SK-N-SH treated with all-trans-retinoic acid at 6 μM for 48 hours (cell line): ENCODE measurements around the gene ARFIP2.
A peak's percentile ranks its signal among the peaks of the same experiment; 100 is the strongest.

Source experiments
- ATAC-seq: fragments of 200-7000 bp; cut with Tn5 transposase; 3 replicates; pipeline ENCODE4 v1.9.1; 2020; ENCODE audit warnings: mild to moderate bottlenecking, moderate library complexity
- CSDC2 ChIP-seq: fragments of 250-450 bp; sonication (Bioruptor Pico); IDR thresholded peaks from 2 replicates; pipeline ENCODE4 v1.5.0; 2020; ENCODE audit warnings: mild to moderate bottlenecking, moderate library complexity
- ESRRG ChIP-seq: fragments of 250-450 bp; sonication (Bioruptor Pico); IDR thresholded peaks from 2 replicates; pipeline ENCODE4 v1.6.1; 2021; ENCODE audit warnings: mild to moderate bottlenecking
- GLIS3 ChIP-seq: fragments of 250-450 bp; sonication (Bioruptor Pico); IDR thresholded peaks from 2 replicates; pipeline ENCODE4 v1.5.0; 2020; ENCODE audit warnings: mild to moderate bottlenecking, moderate library complexity
- ISL1 ChIP-seq: fragments of 250-450 bp; sonication (Bioruptor Pico); IDR thresholded peaks from 2 replicates; pipeline ENCODE4 v2.1.2; 2022; ENCODE audit warnings: mild to moderate bottlenecking, moderate library complexity
- OSR1 ChIP-seq: fragments of 250-450 bp; sonication (Bioruptor Pico); IDR thresholded peaks from 2 replicates; pipeline ENCODE4 v1.8.0; 2022; ENCODE audit warnings: moderate library complexity, mild to moderate bottlenecking, inconsistent platforms
- PPARA ChIP-seq: fragments of 250-450 bp; sonication (Bioruptor Pico); IDR thresholded peaks from 2 replicates; pipeline ENCODE4 v1.5.0; 2020; ENCODE audit warnings: mild to moderate bottlenecking, borderline replicate concordance
- RARB ChIP-seq: fragments of 250-450 bp; sonication (Bioruptor Pico); IDR thresholded peaks from 2 replicates; pipeline ENCODE4 v1.8.0; 2021; ENCODE audit warnings: mild to moderate bottlenecking, moderate library complexity
- SNAI2 ChIP-seq: fragments of 250-450 bp; sonication (Bioruptor Pico); IDR thresholded peaks from 2 replicates; pipeline ENCODE4 v1.5.0; 2020; ENCODE audit warnings: mild to moderate bottlenecking, moderate library complexity
- TCF4 ChIP-seq: fragments of 250-450 bp; sonication (Bioruptor Pico); IDR thresholded peaks from 2 replicates; pipeline ENCODE4 v1.8.0; 2021; ENCODE audit warnings: mild to moderate bottlenecking, moderate library complexity, borderline replicate concordance
- TOX ChIP-seq: fragments of 250-450 bp; sonication (Bioruptor Pico); IDR thresholded peaks from 2 replicates; pipeline ENCODE4 v1.8.0; 2021; ENCODE audit warnings: mild to moderate bottlenecking, moderate library complexity, borderline replicate concordance
- ZFP3 ChIP-seq: fragments of 250-450 bp; sonication (Bioruptor Pico); IDR thresholded peaks from 2 replicates; pipeline ENCODE4 v1.5.0; 2020; ENCODE audit warnings: mild to moderate bottlenecking, moderate library complexity
- ZFP30 ChIP-seq: fragments of 450-650 bp; formaldehyde crosslinking; IDR thresholded peaks from 2 replicates; pipeline ENCODE4 v1.5.0; 2022; ENCODE audit warnings: mild to moderate bottlenecking, moderate library complexity
- ZNF565 ChIP-seq: fragments of 450-650 bp; formaldehyde crosslinking; conservative IDR thresholded peaks from 2 replicates; pipeline ENCODE4 v1.5.0; 2020; ENCODE audit warnings: low read depth, mild to moderate bottlenecking, moderate library complexity
- ZNF70 ChIP-seq: fragments of 450-650 bp; formaldehyde crosslinking; IDR thresholded peaks from 2 replicates; pipeline ENCODE4 v1.5.0; 2020; ENCODE audit warnings: mild to moderate bottlenecking, moderate library complexity
- ZNF8 ChIP-seq: fragments of 450-650 bp; formaldehyde crosslinking; IDR thresholded peaks from 2 replicates; pipeline ENCODE4 v1.5.0; 2020; ENCODE audit warnings: mild to moderate bottlenecking, moderate library complexity
- TF ChIP-seq, protein P1 (sequence below): fragments of 250-450 bp; sonication (Bioruptor Pico); IDR thresholded peaks from 2 replicates; pipeline ENCODE4 v1.5.1; 2021; ENCODE audit warnings: mild to moderate bottlenecking, moderate library complexity
- TF ChIP-seq, protein P2 (sequence below): fragments of 250-450 bp; sonication (Bioruptor Pico); IDR thresholded peaks from 2 replicates; pipeline ENCODE4 v1.5.1; 2020; ENCODE audit warnings: low read depth, mild to moderate bottlenecking, moderate library complexity
- TF ChIP-seq, protein P3 (sequence below): fragments of 250-450 bp; sonication (Bioruptor Pico); IDR thresholded peaks from 2 replicates; pipeline ENCODE4 v1.8.0; 2021; ENCODE audit warnings: low read depth, mild to moderate bottlenecking, moderate library complexity, borderline replicate concordance
- TF ChIP-seq, protein P4 (sequence below): fragments of 250-450 bp; sonication (Bioruptor Pico); IDR thresholded peaks from 2 replicates; pipeline ENCODE4 v1.5.0; 2020; ENCODE audit warnings: mild to moderate bottlenecking, moderate library complexity
- TF ChIP-seq, protein P5 (sequence below): fragments of 250-450 bp; sonication (Bioruptor Pico); IDR thresholded peaks from 2 replicates; pipeline ENCODE4 v1.8.0; 2020; ENCODE audit warnings: mild to moderate bottlenecking, moderate library complexity, borderline replicate concordance

The ARFIP2 gene

DNA sequence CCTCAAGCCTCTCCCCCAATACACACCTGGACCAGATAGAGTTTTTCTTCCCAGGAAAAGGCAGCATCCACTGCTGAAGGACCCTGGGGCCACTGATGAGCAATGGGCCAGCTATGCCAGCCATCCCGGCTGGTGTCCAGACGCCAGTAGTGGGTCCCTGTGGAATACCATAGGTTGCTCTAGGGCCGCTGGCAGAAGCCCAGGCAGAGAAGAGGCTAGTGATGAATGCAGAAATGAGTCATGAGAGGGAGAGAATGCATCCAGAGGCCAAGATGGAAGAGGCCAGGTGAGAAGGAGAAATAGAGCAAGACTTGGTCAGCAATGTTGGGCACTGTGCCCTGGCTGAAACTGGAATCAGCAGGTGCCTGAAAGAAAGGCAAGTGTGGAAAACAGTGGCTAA, 49.3 kb downstream of the ARFIP2 start:
- ATAC-seq = peak; percentile 83
- TF ChIP-seq, protein P1, sequence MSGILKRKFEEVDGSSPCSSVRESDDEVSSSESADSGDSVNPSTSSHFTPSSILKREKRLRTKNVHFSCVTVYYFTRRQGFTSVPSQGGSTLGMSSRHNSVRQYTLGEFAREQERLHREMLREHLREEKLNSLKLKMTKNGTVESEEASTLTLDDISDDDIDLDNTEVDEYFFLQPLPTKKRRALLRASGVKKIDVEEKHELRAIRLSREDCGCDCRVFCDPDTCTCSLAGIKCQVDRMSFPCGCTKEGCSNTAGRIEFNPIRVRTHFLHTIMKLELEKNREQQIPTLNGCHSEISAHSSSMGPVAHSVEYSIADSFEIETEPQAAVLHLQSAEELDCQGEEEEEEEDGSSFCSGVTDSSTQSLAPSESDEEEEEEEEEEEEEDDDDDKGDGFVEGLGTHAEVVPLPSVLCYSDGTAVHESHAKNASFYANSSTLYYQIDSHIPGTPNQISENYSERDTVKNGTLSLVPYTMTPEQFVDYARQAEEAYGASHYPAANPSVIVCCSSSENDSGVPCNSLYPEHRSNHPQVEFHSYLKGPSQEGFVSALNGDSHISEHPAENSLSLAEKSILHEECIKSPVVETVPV (CRISPR knock-in tag) = no peak
- TF ChIP-seq TOX (CRISPR knock-in tag) (no peak), RARB (CRISPR knock-in tag) (no peak), ZFP30 (CRISPR knock-in tag) (no peak), ZNF8 (CRISPR knock-in tag) (no peak), OSR1 (CRISPR knock-in tag) (no peak), ZNF70 (no peak), ISL1 (CRISPR knock-in tag) (no peak), SNAI2 (CRISPR knock-in tag) (no peak), CSDC2 (CRISPR knock-in tag) (no peak), TCF4 (no peak), ZNF565 (CRISPR knock-in tag) (no peak), ESRRG (no peak), ZFP3 (CRISPR knock-in tag) (no peak)
- TF ChIP-seq, protein P2, sequence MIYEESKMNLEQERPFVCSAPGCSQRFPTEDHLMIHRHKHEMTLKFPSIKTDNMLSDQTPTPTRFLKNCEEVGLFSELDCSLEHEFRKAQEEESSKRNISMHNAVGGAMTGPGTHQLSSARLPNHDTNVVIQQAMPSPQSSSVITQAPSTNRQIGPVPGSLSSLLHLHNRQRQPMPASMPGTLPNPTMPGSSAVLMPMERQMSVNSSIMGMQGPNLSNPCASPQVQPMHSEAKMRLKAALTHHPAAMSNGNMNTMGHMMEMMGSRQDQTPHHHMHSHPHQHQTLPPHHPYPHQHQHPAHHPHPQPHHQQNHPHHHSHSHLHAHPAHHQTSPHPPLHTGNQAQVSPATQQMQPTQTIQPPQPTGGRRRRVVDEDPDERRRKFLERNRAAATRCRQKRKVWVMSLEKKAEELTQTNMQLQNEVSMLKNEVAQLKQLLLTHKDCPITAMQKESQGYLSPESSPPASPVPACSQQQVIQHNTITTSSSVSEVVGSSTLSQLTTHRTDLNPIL = no peak
- TF ChIP-seq, protein P3, sequence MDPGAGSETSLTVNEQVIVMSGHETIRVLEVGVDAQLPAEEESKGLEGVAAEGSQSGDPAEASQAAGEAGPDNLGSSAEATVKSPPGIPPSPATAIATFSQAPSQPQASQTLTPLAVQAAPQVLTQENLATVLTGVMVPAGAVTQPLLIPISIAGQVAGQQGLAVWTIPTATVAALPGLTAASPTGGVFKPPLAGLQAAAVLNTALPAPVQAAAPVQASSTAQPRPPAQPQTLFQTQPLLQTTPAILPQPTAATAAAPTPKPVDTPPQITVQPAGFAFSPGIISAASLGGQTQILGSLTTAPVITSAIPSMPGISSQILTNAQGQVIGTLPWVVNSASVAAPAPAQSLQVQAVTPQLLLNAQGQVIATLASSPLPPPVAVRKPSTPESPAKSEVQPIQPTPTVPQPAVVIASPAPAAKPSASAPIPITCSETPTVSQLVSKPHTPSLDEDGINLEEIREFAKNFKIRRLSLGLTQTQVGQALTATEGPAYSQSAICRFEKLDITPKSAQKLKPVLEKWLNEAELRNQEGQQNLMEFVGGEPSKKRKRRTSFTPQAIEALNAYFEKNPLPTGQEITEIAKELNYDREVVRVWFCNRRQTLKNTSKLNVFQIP (CRISPR knock-in tag) = no peak
- TF ChIP-seq, protein P4, sequence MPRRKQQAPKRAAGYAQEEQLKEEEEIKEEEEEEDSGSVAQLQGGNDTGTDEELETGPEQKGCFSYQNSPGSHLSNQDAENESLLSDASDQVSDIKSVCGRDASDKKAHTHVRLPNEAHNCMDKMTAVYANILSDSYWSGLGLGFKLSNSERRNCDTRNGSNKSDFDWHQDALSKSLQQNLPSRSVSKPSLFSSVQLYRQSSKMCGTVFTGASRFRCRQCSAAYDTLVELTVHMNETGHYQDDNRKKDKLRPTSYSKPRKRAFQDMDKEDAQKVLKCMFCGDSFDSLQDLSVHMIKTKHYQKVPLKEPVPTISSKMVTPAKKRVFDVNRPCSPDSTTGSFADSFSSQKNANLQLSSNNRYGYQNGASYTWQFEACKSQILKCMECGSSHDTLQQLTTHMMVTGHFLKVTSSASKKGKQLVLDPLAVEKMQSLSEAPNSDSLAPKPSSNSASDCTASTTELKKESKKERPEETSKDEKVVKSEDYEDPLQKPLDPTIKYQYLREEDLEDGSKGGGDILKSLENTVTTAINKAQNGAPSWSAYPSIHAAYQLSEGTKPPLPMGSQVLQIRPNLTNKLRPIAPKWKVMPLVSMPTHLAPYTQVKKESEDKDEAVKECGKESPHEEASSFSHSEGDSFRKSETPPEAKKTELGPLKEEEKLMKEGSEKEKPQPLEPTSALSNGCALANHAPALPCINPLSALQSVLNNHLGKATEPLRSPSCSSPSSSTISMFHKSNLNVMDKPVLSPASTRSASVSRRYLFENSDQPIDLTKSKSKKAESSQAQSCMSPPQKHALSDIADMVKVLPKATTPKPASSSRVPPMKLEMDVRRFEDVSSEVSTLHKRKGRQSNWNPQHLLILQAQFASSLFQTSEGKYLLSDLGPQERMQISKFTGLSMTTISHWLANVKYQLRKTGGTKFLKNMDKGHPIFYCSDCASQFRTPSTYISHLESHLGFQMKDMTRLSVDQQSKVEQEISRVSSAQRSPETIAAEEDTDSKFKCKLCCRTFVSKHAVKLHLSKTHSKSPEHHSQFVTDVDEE = no peak
- TF ChIP-seq, protein P5, sequence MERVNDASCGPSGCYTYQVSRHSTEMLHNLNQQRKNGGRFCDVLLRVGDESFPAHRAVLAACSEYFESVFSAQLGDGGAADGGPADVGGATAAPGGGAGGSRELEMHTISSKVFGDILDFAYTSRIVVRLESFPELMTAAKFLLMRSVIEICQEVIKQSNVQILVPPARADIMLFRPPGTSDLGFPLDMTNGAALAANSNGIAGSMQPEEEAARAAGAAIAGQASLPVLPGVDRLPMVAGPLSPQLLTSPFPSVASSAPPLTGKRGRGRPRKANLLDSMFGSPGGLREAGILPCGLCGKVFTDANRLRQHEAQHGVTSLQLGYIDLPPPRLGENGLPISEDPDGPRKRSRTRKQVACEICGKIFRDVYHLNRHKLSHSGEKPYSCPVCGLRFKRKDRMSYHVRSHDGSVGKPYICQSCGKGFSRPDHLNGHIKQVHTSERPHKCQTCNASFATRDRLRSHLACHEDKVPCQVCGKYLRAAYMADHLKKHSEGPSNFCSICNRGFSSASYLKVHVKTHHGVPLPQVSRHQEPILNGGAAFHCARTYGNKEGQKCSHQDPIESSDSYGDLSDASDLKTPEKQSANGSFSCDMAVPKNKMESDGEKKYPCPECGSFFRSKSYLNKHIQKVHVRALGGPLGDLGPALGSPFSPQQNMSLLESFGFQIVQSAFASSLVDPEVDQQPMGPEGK (CRISPR knock-in tag) = no peak

DNA sequence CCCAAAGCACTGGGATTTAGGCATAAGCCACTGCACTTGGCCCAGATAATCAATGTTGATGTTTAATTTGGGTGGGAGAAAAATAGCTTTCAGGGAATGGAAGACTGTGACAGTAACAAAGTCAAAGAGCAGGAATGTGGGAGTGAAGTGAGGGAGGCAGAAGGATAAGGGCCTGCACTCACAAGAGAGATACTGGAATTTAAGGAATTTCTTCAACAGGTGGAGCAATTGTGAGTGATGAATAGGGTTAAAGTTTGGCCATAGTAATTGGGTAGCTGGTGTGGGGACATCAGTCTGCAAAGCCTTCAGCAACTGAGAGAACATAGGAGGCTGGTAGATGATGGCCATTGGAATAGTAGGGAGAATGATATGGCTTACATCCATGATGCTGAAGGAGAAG, 53.6 kb downstream of the ARFIP2 start:
- TF ChIP-seq ISL1 (CRISPR knock-in tag) = no peak
- TF ChIP-seq, protein P5 (CRISPR knock-in tag) = no peak
- TF ChIP-seq PPARA (CRISPR knock-in tag) = no peak
- TF ChIP-seq, protein P3 (CRISPR knock-in tag) = no peak
- no peak for TF ChIP-seq GLIS3
- no peak for TF ChIP-seq ZNF565 (CRISPR knock-in tag)
- no peak for TF ChIP-seq ESRRG
- no peak for TF ChIP-seq ZFP30 (CRISPR knock-in tag)
- no peak for ATAC-seq
